DMS53 treated with DMSO at 0.1 percent for 48 hours (cell line): Measurements from ENCODE around the gene ATG4C.

Source experiments
- DNase-seq: peaks from one replicate; lab custom pipeline; 2025; ENCODE audit not compliant: unreplicated experiment; lab: John Stamatoyannopoulos, UW

ATG4C gene

DNA sequence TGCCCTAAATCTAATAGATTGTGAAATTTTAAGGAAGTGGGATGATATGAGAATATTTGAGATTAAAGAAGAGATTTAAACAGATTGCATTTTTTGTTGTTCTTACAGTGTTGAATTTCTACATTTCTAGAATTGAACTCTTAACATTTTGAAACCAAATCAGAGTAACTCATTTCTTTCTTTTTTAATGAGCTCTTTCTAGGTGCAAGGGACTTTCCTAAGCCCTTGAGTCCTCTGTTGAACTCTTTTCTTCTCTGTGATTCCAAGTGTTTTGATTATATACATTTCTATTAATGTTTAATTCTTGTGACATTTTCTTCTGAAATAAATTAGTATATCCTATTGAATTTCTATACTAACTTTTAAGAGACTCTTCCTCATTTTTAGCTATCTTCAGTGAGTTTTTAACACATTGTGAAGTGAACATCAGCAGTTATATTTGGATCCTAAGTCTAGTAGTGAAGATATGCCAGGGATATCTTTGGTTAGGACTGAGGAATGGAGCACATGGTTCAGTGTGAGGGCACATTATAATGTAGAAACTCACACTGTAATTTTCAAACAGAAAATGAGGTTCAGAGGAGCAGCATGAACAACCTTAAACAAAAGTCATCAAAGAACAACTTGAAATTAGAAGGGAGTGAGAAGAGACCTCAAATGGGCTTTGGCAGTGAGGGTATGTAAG, 53.1 kb downstream of the ATG4C start:
- DNase-seq = no peak

DNA sequence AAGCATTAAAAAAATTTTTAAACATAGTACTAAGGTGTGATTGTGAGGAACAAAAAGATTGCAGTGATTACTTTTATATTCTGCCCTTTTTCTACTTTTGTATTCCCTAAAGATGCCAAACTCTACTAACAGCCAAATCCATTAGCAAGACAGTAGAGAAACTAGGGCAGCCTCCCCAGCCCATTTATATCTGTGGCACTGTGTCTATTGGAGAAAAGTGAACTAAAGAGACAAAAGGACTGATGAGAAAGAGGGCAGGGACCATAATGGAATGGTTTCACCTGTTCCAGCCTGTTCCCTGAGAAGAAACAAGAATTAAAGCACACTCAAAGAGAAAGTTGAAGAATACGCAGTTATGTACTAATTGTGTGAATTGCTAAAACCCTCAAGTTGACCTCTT, 56.6 kb downstream of the ATG4C start:
- DNase-seq = no peak

DNA sequence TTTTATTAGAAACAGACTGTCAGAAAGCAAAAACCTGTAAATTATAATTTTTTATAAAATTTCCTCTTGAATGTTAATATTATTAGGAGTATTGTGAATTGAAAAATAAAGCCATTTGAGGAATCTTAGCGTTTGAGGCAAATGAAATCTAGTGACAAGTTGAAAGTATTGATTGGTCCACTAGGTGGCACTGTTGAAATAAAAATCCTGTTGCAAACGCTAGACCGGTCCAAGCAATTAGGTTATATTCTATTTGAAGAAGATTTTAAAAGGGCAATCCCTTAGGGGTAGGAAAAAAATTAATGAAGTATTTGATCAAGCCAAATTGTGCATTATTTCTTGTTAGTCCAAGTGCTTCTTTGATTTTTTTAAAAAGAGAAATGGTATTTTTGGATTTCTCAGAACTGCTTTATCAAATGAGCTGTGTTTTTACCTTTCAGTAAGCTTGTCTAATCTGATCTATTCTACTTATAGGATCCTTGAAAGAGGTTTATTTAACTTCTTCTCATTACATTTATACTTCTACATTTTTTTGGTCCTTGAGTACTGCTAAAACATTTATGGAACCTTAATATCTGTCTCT, 57.7 kb downstream of the ATG4C start:
- peak; percentile 87 for DNase-seq

DNA sequence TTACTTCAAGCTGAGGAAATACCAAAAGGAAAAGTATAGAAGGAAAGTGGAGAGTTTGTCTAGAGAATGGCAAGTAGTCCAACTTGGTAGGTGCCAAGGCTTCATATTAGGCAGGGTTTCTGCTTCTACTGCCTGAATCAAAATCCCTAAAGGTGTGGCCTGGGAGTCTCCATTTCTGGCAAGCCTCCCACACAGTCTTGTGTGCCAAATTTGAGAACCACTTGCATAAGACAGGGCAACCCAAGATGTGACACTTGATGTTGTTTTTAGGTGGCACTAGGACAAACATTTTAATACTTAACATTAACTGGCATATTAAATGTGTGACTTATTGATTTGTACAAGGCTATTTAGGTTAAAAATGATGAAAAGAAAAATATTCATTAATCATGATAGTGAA, 60.1 kb downstream of the ATG4C start:
- DNase-seq = no peak

DNA sequence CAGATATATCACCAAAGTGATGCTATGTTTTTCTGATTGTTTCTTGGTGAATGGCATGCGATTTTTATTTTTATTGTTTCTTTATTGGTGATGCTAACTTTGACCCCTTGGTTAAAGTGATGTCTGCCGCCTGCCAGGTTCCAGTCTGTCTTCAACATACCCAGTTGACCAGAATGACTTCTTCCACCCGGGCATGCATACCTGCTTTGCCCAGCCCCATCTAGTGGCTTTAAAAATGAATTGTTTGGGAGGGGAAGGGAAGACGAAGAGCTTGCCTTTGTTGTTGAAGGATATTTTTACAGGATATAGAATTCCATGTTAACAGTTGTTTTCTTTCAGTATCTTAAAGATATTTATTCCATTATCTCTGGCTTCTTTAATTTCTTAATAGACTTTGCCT, 65.1 kb downstream of the ATG4C start:
- DNase-seq = no peak

DNA sequence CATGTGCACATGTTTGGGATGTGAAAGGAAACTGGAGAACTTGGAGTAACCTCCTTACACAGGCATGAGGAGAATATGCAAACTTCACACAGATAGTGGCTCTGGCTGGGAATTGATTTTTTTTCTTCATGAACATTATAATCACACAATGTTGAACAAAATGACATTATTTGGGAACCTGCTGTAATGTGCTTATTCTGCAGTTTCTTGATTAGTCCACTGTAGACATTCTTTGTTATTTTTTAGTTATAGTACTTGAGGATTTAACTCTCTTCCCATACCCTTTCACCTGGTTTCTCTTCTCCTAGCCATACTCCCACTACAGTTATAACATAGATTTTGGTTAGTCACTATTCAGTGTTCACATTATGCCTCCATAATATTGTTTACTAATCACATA, 68.3 kb downstream of the ATG4C start:
- no peak for DNase-seq

DNA sequence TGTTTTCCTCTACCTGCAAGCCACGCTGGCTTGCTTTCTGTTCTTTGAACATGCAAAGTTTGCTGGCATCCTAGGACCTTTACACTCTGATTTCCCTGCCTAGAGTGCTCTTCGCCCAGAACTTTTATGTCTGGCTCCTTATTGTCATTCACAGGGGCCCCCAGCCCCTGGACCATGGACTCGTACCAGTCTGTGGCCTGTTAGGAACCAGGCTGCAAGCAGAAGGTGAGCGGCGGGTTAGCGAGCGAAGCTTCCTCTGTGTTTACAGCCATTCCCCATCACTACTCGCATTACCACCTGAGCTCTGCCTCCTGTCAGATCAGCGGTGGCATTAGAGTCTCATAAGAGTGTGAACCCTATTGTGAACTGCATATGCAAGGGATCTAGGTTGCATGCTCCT, 73.0 kb downstream of the ATG4C start:
- no peak for DNase-seq

DNA sequence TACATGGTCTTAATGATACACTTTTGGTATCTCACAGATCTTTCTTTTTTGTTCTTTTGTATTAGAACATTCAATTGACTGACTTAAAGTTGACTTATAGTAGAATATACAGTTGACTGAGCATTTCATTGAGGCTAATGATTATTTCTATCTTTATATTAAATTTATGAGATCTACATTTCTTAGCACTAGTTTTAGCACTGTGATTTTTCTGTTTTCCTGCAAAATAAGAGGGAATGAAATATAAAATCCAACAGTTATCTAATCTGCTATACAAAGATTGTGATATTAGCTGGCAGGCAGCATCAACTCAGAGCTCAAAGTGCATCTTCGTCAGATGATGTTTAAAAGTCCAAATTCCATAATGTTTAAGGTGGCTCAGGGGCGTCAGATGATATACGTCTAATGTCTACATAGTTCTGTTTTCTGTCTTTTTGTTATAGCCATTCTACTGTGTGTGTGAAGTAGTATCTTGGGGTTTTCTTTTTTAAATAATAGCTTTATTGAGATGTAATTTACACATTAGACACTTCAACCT, 85.4 kb downstream of the ATG4C start:
- DNase-seq = no peak

DNA sequence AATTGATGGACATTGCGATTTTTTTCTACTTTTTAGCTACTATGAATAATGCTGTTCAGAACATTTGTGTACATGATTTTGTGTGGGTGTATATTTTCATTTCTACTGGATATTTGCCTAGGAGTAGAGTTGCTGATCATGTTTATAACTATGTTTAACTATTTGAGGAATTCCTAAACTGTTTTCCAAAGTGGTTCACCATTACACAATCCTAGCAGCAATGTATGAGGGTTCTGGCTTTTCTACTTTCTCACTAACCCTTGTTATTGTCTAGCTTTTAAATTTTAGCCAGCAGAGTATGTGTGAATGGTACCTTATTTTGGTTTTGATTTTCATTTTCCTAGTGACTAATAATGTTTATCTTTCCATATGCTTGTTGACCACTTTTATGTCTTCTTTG, 86.2 kb downstream of the ATG4C start:
- DNase-seq = no peak

DNA sequence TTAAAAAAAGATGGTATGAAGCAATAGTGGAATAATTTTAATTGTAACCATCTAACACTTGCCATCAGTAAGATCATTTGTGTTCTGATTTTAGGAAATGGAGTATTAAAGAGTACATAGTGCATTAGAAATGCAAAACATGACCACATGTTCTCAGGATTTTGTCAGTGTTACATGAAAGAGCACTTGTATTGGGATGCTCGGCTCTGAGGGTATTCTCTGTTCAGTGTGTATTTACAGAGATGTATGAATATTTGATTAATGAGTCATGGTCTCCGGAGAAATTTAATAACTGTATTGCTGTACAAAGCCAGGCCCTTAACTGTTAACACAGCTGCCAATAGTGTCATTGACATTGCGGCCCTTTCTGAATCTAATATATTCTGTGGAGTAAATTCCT, 91.7 kb downstream of the ATG4C start:
- peak; percentile 91 for DNase-seq

DNA sequence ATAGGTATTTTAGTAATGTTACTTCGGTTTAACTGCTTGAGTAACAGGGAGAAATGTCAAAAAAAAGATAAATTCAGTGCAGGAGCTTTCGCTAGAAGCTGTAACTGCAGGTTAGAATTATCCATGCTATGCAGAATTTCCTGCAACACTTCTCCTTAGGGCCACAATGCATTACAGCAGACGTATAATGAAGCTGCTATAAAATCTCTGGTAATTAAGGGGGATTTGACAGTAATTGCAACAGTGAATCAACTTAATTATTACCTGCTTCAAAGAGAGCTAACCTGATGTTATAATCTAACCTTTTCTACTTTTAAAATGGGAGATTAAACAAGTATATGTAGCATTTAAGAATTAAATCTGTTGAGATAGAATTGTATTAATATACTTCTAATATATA, 92.6 kb downstream of the ATG4C start:
- DNase-seq = no peak

DNA sequence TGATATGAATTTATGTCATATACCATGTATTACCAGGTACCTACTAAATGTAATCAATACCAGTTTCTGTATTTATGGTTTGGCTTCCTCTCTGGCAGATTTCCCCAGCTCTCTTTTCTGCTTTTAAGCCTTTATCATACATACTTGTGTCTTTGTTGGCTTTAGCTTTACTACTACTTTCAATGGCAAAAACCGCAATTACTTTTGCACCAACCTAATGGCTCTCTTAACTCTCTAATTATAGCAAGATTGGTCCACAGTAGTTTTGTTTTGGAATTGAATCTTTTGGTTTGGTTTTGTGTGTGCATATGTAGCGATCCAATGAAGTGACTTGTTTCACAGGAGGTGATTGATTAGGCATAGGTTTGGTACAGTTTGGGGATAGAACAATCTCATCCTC, 93.6 kb downstream of the ATG4C start:
- DNase-seq = no peak

DNA sequence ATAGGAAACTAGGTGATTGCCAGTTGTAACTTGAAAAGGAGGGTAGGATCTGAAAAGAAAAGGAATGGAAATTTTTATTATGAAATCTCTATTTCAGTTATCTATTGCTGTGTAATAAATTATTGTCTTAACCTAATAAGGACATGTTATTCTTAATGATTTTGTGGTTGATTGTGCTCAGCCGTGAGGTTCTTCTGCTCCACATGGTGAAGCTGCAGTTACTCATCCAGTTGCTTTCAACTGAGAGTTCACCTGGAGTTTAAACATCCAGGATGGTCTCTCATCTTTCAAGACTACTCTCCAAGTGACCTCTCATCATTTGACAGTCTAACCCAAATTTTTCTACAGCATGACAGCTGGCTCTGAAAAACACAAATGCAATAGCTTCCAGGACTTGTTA, 96.0 kb downstream of the ATG4C start:
- DNase-seq = no peak

DNA sequence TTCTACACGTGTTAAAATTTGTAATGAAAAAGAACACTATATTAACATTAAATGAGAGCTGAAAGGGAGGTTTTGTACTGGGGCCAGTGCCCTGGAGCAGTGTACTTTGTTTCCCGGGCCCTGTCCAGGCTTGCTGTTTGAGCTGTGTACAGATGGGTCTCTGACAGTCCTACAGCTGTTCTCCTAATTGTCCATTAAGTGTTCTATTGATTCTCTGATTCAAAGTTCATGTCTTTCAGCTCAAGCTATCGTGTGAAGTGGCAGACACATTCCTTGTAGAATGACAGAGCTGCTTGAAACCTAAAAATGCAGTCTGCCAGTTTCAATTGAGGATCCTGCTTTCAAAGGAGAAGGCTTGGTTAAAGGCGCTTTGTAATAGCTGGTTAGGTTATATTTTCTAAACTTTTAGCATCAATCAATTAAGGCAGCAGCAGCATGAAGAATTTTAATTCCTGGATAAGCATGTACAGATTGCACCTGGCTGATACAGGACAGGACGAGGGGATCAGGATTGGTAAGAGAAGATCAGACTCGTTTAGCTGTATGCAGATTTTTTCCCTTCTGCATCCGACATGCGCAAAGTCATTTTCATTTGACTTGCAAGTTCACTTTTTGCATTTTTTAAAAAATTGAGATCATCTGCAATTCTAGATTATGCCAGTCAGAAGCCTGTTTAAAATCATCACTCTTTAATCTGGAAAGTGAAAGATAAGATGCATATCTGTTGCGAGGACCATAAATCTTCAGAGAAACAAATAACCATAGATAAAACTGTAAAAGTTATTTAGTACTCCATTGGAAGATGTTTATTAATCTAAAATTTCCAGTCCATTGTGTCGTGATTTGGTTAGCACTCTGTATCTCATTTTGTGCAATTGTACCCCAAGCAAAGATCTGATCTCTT, 98.5 kb downstream of the ATG4C start:
- DNase-seq = no peak

DNA sequence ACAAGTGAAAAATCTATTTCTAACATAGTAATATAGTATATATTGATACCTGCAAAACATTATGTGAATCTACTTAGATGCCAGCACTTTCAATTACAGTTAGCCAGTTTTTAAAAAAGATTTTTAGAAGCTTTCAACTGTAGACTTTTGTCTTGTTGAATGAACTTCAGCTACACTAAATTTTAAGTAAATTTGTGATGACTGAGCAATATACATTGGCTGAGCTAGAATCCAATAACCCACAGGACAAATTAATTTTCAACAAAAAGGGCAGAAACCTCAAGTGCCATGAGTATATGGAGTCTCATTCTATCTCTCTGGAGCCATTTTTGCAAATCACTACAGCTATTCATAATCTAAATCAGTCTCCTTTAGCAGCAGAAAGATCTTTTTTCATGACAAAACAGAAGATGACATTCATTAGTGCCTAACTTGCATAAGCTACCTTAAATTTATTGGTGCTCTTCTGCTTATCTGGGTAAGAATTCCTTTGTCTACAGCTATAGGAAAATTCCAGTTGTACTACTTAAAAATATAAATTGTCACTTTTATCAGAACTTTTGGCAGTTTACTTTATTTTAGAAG, 100.3 kb downstream of the ATG4C start:
- no peak for DNase-seq

DNA sequence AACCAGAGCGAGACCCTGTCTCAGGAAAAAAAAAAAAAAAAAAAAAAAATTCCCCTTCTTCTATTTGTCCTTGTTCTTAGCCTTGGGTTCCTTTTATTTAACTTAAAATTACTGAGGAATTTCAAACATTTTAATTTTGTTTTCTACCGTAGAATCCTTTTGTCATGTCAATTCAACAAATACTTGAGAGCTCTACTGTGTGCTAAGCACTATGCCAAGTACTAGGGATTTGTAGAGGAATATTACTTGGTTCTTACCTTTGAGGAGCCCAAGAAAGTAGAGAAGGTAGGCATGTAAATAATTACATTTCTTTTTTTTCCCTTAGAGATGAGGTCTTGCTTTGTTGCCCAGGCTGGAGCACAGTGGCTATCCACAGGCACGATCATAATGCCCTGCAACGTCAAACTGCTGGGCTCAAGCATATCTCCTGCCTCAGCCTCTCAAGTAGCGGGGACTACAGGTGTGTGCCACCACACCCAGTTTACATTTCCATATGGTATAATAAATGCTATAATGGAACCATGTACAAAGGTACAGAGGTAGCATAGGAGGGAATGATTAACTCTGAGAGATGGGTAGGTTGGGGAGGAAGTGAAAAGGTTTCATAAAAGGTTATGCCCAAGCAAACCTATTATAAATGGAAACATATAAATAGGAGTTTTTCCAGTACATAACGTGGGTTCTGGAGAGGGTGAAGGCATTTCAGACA, 104.0 kb downstream of the ATG4C start:
- no peak for DNase-seq

DNA sequence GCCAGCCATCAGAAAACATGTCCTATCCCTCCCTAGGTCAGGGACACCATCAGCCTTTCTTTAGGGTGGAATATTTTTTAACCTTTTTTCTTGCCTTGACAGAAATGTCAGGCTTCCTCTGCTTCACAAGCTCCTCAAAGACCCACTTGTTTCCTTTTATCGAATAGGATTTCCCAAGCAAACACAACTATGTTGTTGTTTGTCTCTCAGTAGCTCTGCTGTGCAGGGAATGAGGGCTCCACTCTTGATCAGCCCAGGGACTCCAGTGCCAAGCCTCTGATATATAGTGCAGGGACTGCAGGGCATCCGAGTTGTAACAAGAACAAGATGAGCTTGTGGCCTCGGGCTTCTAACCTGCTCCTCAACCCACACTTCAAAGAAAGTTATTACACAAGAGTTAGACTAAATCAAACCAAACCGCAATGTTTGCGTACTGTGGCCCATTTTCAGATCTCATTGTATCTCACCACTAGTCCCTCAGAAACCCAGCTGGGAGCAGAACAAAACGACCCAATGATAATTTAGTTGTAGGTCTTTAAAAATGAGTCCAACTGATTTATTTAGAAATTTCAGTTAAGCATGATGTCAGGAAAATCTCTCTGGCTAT, 108.1 kb downstream of the ATG4C start:
- no peak for DNase-seq

DNA sequence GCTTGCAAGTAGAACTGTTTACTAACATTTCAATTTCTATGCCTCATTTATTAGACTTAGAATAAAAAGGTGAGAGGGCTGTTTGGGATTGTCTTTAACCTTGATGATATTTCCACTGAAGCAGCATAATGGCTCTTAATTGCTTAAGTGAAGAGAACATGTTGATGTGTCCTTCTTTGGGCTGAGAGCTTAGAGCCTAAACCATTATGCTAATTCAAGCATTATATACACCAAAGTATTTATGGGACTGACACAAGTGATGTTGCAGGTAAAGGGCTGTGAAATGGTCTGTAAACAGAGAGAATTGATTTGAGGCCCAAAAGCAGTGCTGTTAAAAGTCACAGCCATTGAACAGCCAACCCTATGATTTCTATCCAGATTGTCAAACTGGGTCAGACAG, 113.9 kb downstream of the ATG4C start:
- no peak for DNase-seq

DNA sequence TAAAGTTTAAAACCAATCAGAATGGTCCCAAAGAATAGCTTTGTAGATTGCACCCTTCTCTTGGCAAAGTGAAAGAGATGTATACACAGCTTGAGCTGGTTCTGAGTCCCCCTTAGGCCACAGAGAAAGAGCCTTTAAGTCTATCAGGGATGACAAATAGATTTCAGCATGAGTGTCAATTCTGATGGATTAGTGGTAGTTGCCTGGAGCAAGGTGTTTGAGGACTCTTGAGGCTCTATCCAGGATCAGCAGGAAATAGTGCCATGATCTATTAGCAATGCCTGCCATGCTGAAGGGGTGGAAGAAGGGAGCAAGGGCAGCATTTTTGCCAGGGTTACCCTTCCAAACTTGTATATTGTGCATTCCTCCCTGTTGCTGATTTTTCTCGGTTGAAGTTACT, 116.6 kb downstream of the ATG4C start:
- DNase-seq = no peak

DNA sequence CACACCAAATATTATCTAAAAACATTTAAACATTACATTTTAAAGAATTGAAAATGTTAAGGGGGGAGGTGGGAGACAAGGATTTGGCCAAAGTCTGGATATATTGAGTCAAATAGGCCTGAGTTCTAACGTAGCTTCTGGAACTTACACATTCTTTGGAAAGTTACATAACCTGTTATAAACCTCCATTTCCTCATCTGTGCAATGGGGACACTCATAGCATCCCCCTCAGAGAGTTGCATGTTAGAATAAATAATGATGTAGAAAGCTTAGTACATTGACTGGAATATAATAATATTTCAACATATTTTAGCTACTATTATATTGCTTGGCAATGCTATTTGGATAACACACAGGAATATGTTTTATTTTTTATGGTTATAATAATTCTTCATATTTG, 117.7 kb downstream of the ATG4C start:
- no peak for DNase-seq

DNA sequence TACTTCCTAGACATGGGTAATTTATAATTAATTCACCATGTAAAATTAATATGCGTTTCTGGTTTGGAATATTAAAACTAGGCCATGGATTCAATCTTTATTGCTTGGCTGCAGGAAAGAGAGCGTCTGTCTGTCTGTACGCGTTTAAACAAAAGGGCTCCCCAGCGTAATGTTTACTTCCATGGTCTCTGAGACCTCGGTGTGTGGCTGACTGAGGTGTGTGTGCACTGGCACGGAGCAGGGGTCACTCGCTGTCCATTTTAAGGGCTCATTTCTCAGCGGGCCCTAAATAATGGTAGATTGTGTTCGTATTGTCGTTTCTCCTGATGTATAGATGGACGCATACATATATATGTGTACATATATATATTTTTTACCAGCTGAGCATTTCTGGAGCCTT, 119.6 kb downstream of the ATG4C start:
- no peak for DNase-seq
